Esophagus squamous epithelium (tissue), 4 donors: ENCODE data around the gene HOXD8.

Experiments
- CTCF ChIP-seq, 6 experiments: fragments of 450-650 bp in 4 of 6; fragments of 200-600 bp in 2 of 6; sonication (generic) in 2 of 6; IDR thresholded peaks; one replicate each; pipeline ENCODE4 v1.5.1; 2016 to 2019; ENCODE audit warnings: antibody characterized with exemption in 6 of 6, mild to moderate bottlenecking in 4 of 6, moderate library complexity in 4 of 6
- POLR2A ChIP-seq, 4 donors: fragments of 450-650 bp; IDR thresholded peaks; one replicate each; pipeline ENCODE4 v1.6.1; 2017; ENCODE audit warnings: antibody characterized with exemption in 4 of 4, mild to moderate bottlenecking in 4 of 4, moderate library complexity in 3 of 4

- TF ChIP-seq CTCF (IDR thresholded peaks at IDR 0.05): no peak
- TF ChIP-seq POLR2A (IDR thresholded peaks at IDR 0.05): no peak
These were observed 17.8 kb downstream of the HOXD8 start for GRCh38 chr2:176147210-176147799.
